ENCODE results near the gene KIAA0753.

DNA sequence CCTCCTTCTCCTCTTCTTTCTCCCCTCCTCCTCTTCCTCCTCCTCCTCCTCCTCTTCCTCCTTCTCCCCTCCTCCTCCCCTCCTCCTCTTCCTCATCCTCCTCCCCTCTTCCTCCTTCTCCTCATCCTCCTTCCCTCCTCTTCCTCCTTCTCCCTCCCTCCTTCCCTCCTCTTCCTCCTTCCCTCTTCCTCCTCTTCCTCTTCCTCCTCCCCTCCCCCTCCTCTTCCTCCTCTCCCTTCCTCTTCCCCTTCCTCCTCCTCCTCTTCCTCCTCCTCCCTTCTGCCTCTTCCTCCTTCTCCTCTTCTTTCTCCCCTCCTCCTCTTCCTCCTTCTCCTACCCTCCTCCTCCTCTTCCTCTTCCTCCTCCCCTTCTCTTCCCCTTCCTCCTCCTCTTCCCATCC is 79.1 kb downstream of the KIAA0753 start:
- TF ChIP-seq, protein P1, sequence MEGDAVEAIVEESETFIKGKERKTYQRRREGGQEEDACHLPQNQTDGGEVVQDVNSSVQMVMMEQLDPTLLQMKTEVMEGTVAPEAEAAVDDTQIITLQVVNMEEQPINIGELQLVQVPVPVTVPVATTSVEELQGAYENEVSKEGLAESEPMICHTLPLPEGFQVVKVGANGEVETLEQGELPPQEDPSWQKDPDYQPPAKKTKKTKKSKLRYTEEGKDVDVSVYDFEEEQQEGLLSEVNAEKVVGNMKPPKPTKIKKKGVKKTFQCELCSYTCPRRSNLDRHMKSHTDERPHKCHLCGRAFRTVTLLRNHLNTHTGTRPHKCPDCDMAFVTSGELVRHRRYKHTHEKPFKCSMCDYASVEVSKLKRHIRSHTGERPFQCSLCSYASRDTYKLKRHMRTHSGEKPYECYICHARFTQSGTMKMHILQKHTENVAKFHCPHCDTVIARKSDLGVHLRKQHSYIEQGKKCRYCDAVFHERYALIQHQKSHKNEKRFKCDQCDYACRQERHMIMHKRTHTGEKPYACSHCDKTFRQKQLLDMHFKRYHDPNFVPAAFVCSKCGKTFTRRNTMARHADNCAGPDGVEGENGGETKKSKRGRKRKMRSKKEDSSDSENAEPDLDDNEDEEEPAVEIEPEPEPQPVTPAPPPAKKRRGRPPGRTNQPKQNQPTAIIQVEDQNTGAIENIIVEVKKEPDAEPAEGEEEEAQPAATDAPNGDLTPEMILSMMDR (IDR thresholded peaks at IDR 0.05; ENCODE audit: insufficient read depth, low read length), result no peak
- TF ChIP-seq, protein P2, sequence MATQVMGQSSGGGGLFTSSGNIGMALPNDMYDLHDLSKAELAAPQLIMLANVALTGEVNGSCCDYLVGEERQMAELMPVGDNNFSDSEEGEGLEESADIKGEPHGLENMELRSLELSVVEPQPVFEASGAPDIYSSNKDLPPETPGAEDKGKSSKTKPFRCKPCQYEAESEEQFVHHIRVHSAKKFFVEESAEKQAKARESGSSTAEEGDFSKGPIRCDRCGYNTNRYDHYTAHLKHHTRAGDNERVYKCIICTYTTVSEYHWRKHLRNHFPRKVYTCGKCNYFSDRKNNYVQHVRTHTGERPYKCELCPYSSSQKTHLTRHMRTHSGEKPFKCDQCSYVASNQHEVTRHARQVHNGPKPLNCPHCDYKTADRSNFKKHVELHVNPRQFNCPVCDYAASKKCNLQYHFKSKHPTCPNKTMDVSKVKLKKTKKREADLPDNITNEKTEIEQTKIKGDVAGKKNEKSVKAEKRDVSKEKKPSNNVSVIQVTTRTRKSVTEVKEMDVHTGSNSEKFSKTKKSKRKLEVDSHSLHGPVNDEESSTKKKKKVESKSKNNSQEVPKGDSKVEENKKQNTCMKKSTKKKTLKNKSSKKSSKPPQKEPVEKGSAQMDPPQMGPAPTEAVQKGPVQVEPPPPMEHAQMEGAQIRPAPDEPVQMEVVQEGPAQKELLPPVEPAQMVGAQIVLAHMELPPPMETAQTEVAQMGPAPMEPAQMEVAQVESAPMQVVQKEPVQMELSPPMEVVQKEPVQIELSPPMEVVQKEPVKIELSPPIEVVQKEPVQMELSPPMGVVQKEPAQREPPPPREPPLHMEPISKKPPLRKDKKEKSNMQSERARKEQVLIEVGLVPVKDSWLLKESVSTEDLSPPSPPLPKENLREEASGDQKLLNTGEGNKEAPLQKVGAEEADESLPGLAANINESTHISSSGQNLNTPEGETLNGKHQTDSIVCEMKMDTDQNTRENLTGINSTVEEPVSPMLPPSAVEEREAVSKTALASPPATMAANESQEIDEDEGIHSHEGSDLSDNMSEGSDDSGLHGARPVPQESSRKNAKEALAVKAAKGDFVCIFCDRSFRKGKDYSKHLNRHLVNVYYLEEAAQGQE (IDR thresholded peaks at IDR 0.05; ENCODE audit: insufficient replicate concordance, low read depth), result no peak
- TF ChIP-seq POLR2AphosphoS5 (IDR thresholded peaks at IDR 0.05; ENCODE audit: low read depth) (no peak), GABPA (IDR thresholded peaks at IDR 0.05; ENCODE audit: low read depth) (no peak), SPI1 (IDR thresholded peaks at IDR 0.05; ENCODE audit: borderline replicate concordance, low read depth) (no peak)

Data from HL-60 (cell line).